ENCODE measurements around the gene NPAS2. TPM values are rescaled to one million over a fixed set of nuclear protein-coding genes. Genes with fewer than 3 reads are reported as not detected.
A peak's percentile ranks its signal among the peaks of the same experiment; 100 is the strongest.

The NPAS2 gene
- total and polyA plus RNA-seq, 2 donors, result 3.0 to 5.4 TPM

- WGBS, result 94% methylated on average over 6 of the region's 6 CpGs
- no peak for DNase-seq (ENCODE audit: low read depth in 6 of 9, low spot score in 9 of 9)
- Histone ChIP-seq H3K4me3 (ENCODE audit: low read length in 2 of 2) (no peak overlapping the region), H3K36me3 (ENCODE audit: control insufficient read depth in 2 of 2, insufficient read depth in 2 of 2, low read length in 1 of 2) (no peaks in the 10 kb centered on the region), H3K4me1 (ENCODE audit: control insufficient read depth in 2 of 2, insufficient read depth in 2 of 2, low read length in 2 of 2) (peaks cover 0 to 10% of the 10 kb centered on the region in 2 donors), H3K9me3 (ENCODE audit: control insufficient read depth in 2 of 2, insufficient read depth in 1 of 2, low read length in 1 of 2) (no peaks in the 10 kb centered on the region), H3K27ac (ENCODE audit: low read depth in 1 of 2, low read length in 1 of 2) (no peak overlapping the region), H3K27me3 (ENCODE audit: control insufficient read depth in 2 of 2, insufficient read depth in 1 of 2, low read length in 1 of 2) (no peaks in the 10 kb centered on the region)
These were observed 134.1 kb downstream of the NPAS2 start for GRCh38 chr2:100954044-100954420.

- no peak for DNase-seq (ENCODE audit: low read depth in 6 of 9, low spot score in 9 of 9)
- no peak overlapping the region for H3K27ac ChIP-seq (ENCODE audit: low read depth in 1 of 2, low read length in 1 of 2)
- H3K36me3 ChIP-seq (ENCODE audit: control insufficient read depth in 2 of 2, insufficient read depth in 2 of 2, low read length in 1 of 2), result no peaks in the 10 kb centered on the region
- no peak overlapping the region for H3K4me3 ChIP-seq (ENCODE audit: low read length in 2 of 2)
- 97% methylated on average over 4 of the region's 4 CpGs for WGBS
- no peaks in the 10 kb centered on the region for H3K27me3 ChIP-seq (ENCODE audit: control insufficient read depth in 2 of 2, insufficient read depth in 1 of 2, low read length in 1 of 2)
- peaks cover 0 to 10% of the 10 kb centered on the region in 2 donors for H3K4me1 ChIP-seq (ENCODE audit: control insufficient read depth in 2 of 2, insufficient read depth in 2 of 2, low read length in 2 of 2)
- no peaks in the 10 kb centered on the region for H3K9me3 ChIP-seq (ENCODE audit: control insufficient read depth in 2 of 2, insufficient read depth in 1 of 2, low read length in 1 of 2)
These were observed 135.3 kb downstream of the NPAS2 start for GRCh38 chr2:100955226-100955625.

- no peaks in the 10 kb centered on the region for H3K27me3 ChIP-seq (ENCODE audit: control insufficient read depth in 2 of 2, insufficient read depth in 1 of 2, low read length in 1 of 2)
- WGBS, result 98% methylated on average over 5 of the region's 5 CpGs
- H3K27ac ChIP-seq (ENCODE audit: low read depth in 1 of 2, low read length in 1 of 2), result no peak overlapping the region
- H3K4me3 ChIP-seq (ENCODE audit: low read length in 2 of 2), result no peak overlapping the region
- no peaks in the 10 kb centered on the region for H3K9me3 ChIP-seq (ENCODE audit: control insufficient read depth in 2 of 2, insufficient read depth in 1 of 2, low read length in 1 of 2)
- H3K4me1 ChIP-seq (ENCODE audit: control insufficient read depth in 2 of 2, insufficient read depth in 2 of 2, low read length in 2 of 2), result peaks cover 0 to 10% of the 10 kb centered on the region in 2 donors
- no peak for DNase-seq (ENCODE audit: low read depth in 6 of 9, low spot score in 9 of 9)
- no peaks in the 10 kb centered on the region for H3K36me3 ChIP-seq (ENCODE audit: control insufficient read depth in 2 of 2, insufficient read depth in 2 of 2, low read length in 1 of 2)
These were observed 136.1 kb downstream of the NPAS2 start for GRCh38 chr2:100956081-100956480.

GRCh38 chr2:100957996-100958653 lies 138.2 kb downstream of the NPAS2 start:
- no peaks in the 10 kb centered on the region for H3K36me3 ChIP-seq (ENCODE audit: control insufficient read depth in 2 of 2, insufficient read depth in 2 of 2, low read length in 1 of 2)
- WGBS, result 91% methylated on average over 16 of the region's 16 CpGs
- no peak for DNase-seq (ENCODE audit: low read depth in 6 of 9, low spot score in 9 of 9)
- H3K27me3 ChIP-seq (ENCODE audit: control insufficient read depth in 2 of 2, insufficient read depth in 1 of 2, low read length in 1 of 2), result no peaks in the 10 kb centered on the region
- no peak overlapping the region for H3K4me3 ChIP-seq (ENCODE audit: low read length in 2 of 2)
- H3K9me3 ChIP-seq (ENCODE audit: control insufficient read depth in 2 of 2, insufficient read depth in 1 of 2, low read length in 1 of 2), result no peaks in the 10 kb centered on the region
- H3K4me1 ChIP-seq (ENCODE audit: control insufficient read depth in 2 of 2, insufficient read depth in 2 of 2, low read length in 2 of 2), result peaks cover 0 to 7% of the 10 kb centered on the region in 2 donors
- no peak overlapping the region for H3K27ac ChIP-seq (ENCODE audit: low read depth in 1 of 2, low read length in 1 of 2)

- Histone ChIP-seq H3K4me3 (ENCODE audit: low read length in 2 of 2) (no peak overlapping the region), H3K4me1 (ENCODE audit: control insufficient read depth in 2 of 2, insufficient read depth in 2 of 2, low read length in 2 of 2) (peaks cover 0 to 9% of the 10 kb centered on the region in 2 donors), H3K27me3 (ENCODE audit: control insufficient read depth in 2 of 2, insufficient read depth in 1 of 2, low read length in 1 of 2) (no peaks in the 10 kb centered on the region), H3K36me3 (ENCODE audit: control insufficient read depth in 2 of 2, insufficient read depth in 2 of 2, low read length in 1 of 2) (no peaks in the 10 kb centered on the region), H3K9me3 (ENCODE audit: control insufficient read depth in 2 of 2, insufficient read depth in 1 of 2, low read length in 1 of 2) (no peaks in the 10 kb centered on the region), H3K27ac (ENCODE audit: low read depth in 1 of 2, low read length in 1 of 2) (no peak overlapping the region)
- WGBS, result 53% methylated on average over 6 of the region's 6 CpGs
- no peak for DNase-seq (ENCODE audit: low read depth in 6 of 9, low spot score in 9 of 9)
These were observed 139.4 kb downstream of the NPAS2 start for GRCh38 chr2:100959225-100959880.

GRCh38 chr2:100960688-100961087 lies 140.7 kb downstream of the NPAS2 start:
- Histone ChIP-seq H3K9me3 (ENCODE audit: control insufficient read depth in 2 of 2, insufficient read depth in 1 of 2, low read length in 1 of 2) (no peaks in the 10 kb centered on the region), H3K27ac (ENCODE audit: low read depth in 1 of 2, low read length in 1 of 2) (no peak overlapping the region), H3K4me1 (ENCODE audit: control insufficient read depth in 2 of 2, insufficient read depth in 2 of 2, low read length in 2 of 2) (peaks cover 0 to 15% of the 10 kb centered on the region in 2 donors), H3K27me3 (ENCODE audit: control insufficient read depth in 2 of 2, insufficient read depth in 1 of 2, low read length in 1 of 2) (no peaks in the 10 kb centered on the region), H3K4me3 (ENCODE audit: low read length in 2 of 2) (no peak overlapping the region), H3K36me3 (ENCODE audit: control insufficient read depth in 2 of 2, insufficient read depth in 2 of 2, low read length in 1 of 2) (no peaks in the 10 kb centered on the region)
- WGBS, result 96% methylated on average over 4 of the region's 4 CpGs
- DNase-seq (ENCODE audit: low read depth in 6 of 9, low spot score in 9 of 9), result no peak

- Histone ChIP-seq H3K9me3 (ENCODE audit: control insufficient read depth in 2 of 2, insufficient read depth in 1 of 2, low read length in 1 of 2) (no peaks in the 10 kb centered on the region), H3K36me3 (ENCODE audit: control insufficient read depth in 2 of 2, insufficient read depth in 2 of 2, low read length in 1 of 2) (no peaks in the 10 kb centered on the region), H3K27me3 (ENCODE audit: control insufficient read depth in 2 of 2, insufficient read depth in 1 of 2, low read length in 1 of 2) (no peaks in the 10 kb centered on the region), H3K27ac (ENCODE audit: low read depth in 1 of 2, low read length in 1 of 2) (no peak overlapping the region), H3K4me1 (ENCODE audit: control insufficient read depth in 2 of 2, insufficient read depth in 2 of 2, low read length in 2 of 2) (peaks cover 0 to 15% of the 10 kb centered on the region in 2 donors), H3K4me3 (ENCODE audit: low read length in 2 of 2) (no peak overlapping the region)
- 96% methylated on average over 12 of the region's 12 CpGs for WGBS
- DNase-seq (ENCODE audit: low read depth in 6 of 9, low spot score in 9 of 9), result no peak
These were observed 142.6 kb downstream of the NPAS2 start for GRCh38 chr2:100962366-100963025.

GRCh38 chr2:100963026-100963375 lies 143.1 kb downstream of the NPAS2 start:
- Histone ChIP-seq H3K27ac (ENCODE audit: low read depth in 1 of 2, low read length in 1 of 2) (no peak overlapping the region), H3K4me3 (ENCODE audit: low read length in 2 of 2) (no peak overlapping the region), H3K4me1 (ENCODE audit: control insufficient read depth in 2 of 2, insufficient read depth in 2 of 2, low read length in 2 of 2) (peaks cover 0 to 15% of the 10 kb centered on the region in 2 donors), H3K9me3 (ENCODE audit: control insufficient read depth in 2 of 2, insufficient read depth in 1 of 2, low read length in 1 of 2) (no peaks in the 10 kb centered on the region), H3K36me3 (ENCODE audit: control insufficient read depth in 2 of 2, insufficient read depth in 2 of 2, low read length in 1 of 2) (no peaks in the 10 kb centered on the region), H3K27me3 (ENCODE audit: control insufficient read depth in 2 of 2, insufficient read depth in 1 of 2, low read length in 1 of 2) (no peaks in the 10 kb centered on the region)
- no peak for DNase-seq (ENCODE audit: low read depth in 6 of 9, low spot score in 9 of 9)
- 96% methylated on average over 4 of the region's 4 CpGs for WGBS

- no peaks in the 10 kb centered on the region for H3K9me3 ChIP-seq (ENCODE audit: control insufficient read depth in 2 of 2, insufficient read depth in 1 of 2, low read length in 1 of 2)
- no peaks in the 10 kb centered on the region for H3K27me3 ChIP-seq (ENCODE audit: control insufficient read depth in 2 of 2, insufficient read depth in 1 of 2, low read length in 1 of 2)
- no peak overlapping the region for H3K4me3 ChIP-seq (ENCODE audit: low read length in 2 of 2)
- H3K27ac ChIP-seq (ENCODE audit: low read depth in 1 of 2, low read length in 1 of 2), result no peak overlapping the region
- H3K36me3 ChIP-seq (ENCODE audit: control insufficient read depth in 2 of 2, insufficient read depth in 2 of 2, low read length in 1 of 2), result peaks cover 0 to 4% of the 10 kb centered on the region in 2 donors
- peak in 6 of 9 donors; percentile 22 to 70 (median 32) for DNase-seq (ENCODE audit: low read depth in 6 of 9, low spot score in 9 of 9)
- 61% methylated on average over 12 of the region's 12 CpGs for WGBS
- peaks cover 0 to 15% of the 10 kb centered on the region in 2 donors for H3K4me1 ChIP-seq (ENCODE audit: control insufficient read depth in 2 of 2, insufficient read depth in 2 of 2, low read length in 2 of 2)
These were observed 144.3 kb downstream of the NPAS2 start for GRCh38 chr2:100964222-100964621.
